ENCODE results near the gene WIPF3. TPM values are rescaled to one million over a fixed set of nuclear protein-coding genes. Genes with fewer than 3 reads are reported as not detected.

Gene WIPF3
- total RNA-seq, 2 donors from 2014 or later: 5.2 to 7.2 TPM

- H3K4me1 ChIP-seq (ENCODE audit: control insufficient read depth, insufficient read depth, low read length): no peaks in the 10 kb centered on the region
- no peak overlapping the region for H3K27ac Mint-ChIP-seq
- no peak overlapping the region for H3K9ac ChIP-seq (ENCODE audit: extremely low read depth, low read length, poor library complexity, severe bottlenecking)
- H3K4me3 ChIP-seq (ENCODE audit: low read length): no peak overlapping the region
- no peak overlapping the region for H3K4me3 Mint-ChIP-seq
- no peaks in the 10 kb centered on the region for H3K27me3 Mint-ChIP-seq (ENCODE audit: insufficient read depth)
- peaks cover 9% of the 10 kb centered on the region for H3K4me1 Mint-ChIP-seq
- H3K27me3 ChIP-seq (ENCODE audit: control insufficient read depth, insufficient read depth, low read length, poor library complexity, severe bottlenecking): no peaks in the 10 kb centered on the region
- peak overlapping the region; percentile 7 for H3K27ac ChIP-seq (ENCODE audit: low read depth, low read length)
- WGBS, 2 experiments (ENCODE audit: insufficient coverage in 1 of 2, insufficient read length in 1 of 2): 73 to 85% methylated on average over 7 to 8 of the region's 8 CpGs
- no peaks in the 10 kb centered on the region for H3K9me3 Mint-ChIP-seq
- no peaks in the 10 kb centered on the region for H3K36me3 Mint-ChIP-seq (ENCODE audit: low read depth)
- H3K9me3 ChIP-seq (ENCODE audit: control insufficient read depth, low read length): no peaks in the 10 kb centered on the region
- no peak for TF ChIP-seq CTCF (conservative IDR thresholded peaks at IDR 0.05)
- no peaks in the 10 kb centered on the region for H3K36me3 ChIP-seq (ENCODE audit: control insufficient read depth, insufficient read depth, low read length)
- no peak for DNase-seq
Observed at GRCh38 chr7:29843093-29843492, 36.8 kb downstream of the WIPF3 start.

GRCh38 chr7:29843726-29844125, 37.4 kb downstream of the WIPF3 start:
- Histone ChIP-seq H3K9me3 (ENCODE audit: control insufficient read depth, low read length) (no peaks in the 10 kb centered on the region), H3K4me3 (ENCODE audit: low read length) (no peak overlapping the region), H3K27me3 (ENCODE audit: control insufficient read depth, insufficient read depth, low read length, poor library complexity, severe bottlenecking) (no peaks in the 10 kb centered on the region), H3K36me3 (ENCODE audit: control insufficient read depth, insufficient read depth, low read length) (no peaks in the 10 kb centered on the region), H3K27ac (ENCODE audit: low read depth, low read length) (peak overlapping the region; percentile 7), H3K4me1 (ENCODE audit: control insufficient read depth, insufficient read depth, low read length) (no peaks in the 10 kb centered on the region), H3K9ac (ENCODE audit: extremely low read depth, low read length, poor library complexity, severe bottlenecking) (no peak overlapping the region)
- no peak for TF ChIP-seq CTCF (conservative IDR thresholded peaks at IDR 0.05)
- DNase-seq: no peak
- no peak overlapping the region for H3K27ac Mint-ChIP-seq
- no peaks in the 10 kb centered on the region for H3K9me3 Mint-ChIP-seq
- H3K27me3 Mint-ChIP-seq (ENCODE audit: insufficient read depth): no peaks in the 10 kb centered on the region
- peaks cover 9% of the 10 kb centered on the region for H3K4me1 Mint-ChIP-seq
- no peaks in the 10 kb centered on the region for H3K36me3 Mint-ChIP-seq (ENCODE audit: low read depth)
- 96 to 100% methylated on average over 3 to 4 of the region's 4 CpGs for WGBS, 2 experiments (ENCODE audit: insufficient coverage in 1 of 2, insufficient read length in 1 of 2)
- H3K4me3 Mint-ChIP-seq: no peak overlapping the region

DNA sequence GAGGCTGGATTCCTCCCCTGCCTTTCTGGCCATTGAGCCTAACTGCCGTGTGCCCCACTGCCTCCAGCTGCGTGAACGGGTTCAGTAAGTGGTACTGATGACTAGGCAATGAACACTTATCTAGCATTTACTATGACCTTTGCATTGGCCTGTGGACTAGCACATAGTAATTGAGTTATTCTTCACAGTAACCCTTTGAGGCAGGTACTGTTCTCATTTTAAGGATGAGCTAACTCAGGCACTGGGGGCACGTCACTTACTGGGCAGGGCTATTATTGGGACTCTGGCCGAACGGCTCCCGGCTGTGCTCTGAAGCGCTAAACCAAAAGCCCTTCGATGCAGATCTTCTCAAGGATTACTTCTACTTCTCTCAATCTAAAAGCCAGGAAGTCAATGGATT, 38.3 kb downstream of the WIPF3 start:
- Mint-ChIP-seq H3K4me3 (no peak overlapping the region), H3K36me3 (ENCODE audit: low read depth) (no peaks in the 10 kb centered on the region), H3K9me3 (no peaks in the 10 kb centered on the region), H3K27me3 (ENCODE audit: insufficient read depth) (no peaks in the 10 kb centered on the region), H3K4me1 (peaks cover 9% of the 10 kb centered on the region), H3K27ac (no peak overlapping the region)
- no peaks in the 10 kb centered on the region for H3K9me3 ChIP-seq (ENCODE audit: control insufficient read depth, low read length)
- no peak overlapping the region for H3K4me3 ChIP-seq (ENCODE audit: low read length)
- H3K27ac ChIP-seq (ENCODE audit: low read depth, low read length): no peak overlapping the region
- H3K4me1 ChIP-seq (ENCODE audit: control insufficient read depth, insufficient read depth, low read length): no peaks in the 10 kb centered on the region
- H3K27me3 ChIP-seq (ENCODE audit: control insufficient read depth, insufficient read depth, low read length, poor library complexity, severe bottlenecking): no peaks in the 10 kb centered on the region
- H3K36me3 ChIP-seq (ENCODE audit: control insufficient read depth, insufficient read depth, low read length): no peaks in the 10 kb centered on the region
- H3K9ac ChIP-seq (ENCODE audit: extremely low read depth, low read length, poor library complexity, severe bottlenecking): no peak overlapping the region
- WGBS, 2 experiments (ENCODE audit: insufficient coverage in 1 of 2, insufficient read length in 1 of 2): 85 to 95% methylated on average over 9 of the region's 9 CpGs
- no peak for DNase-seq
- TF ChIP-seq CTCF (conservative IDR thresholded peaks at IDR 0.05): no peak

Measured in endodermal cell (in vitro differentiated cells).